Measurements from ENCODE around the gene MUTYH. TPM values are rescaled to one million over a fixed set of nuclear protein-coding genes. Genes with fewer than 3 reads are reported as not detected.

Gene MUTYH
- total and polyA plus RNA-seq, 2 of the 8 experiments (the other 6 are each of a cell fraction or from before 2014, with no cell fraction given) = 51.9 to 65.7 TPM

GRCh38 chr1:45386219-45386618, 46.0 kb upstream of the MUTYH start (continued):
- no peak for TF ChIP-seq SP4 (IDR thresholded peaks at IDR 0.05; ENCODE audit: low read length)
- TF ChIP-seq KDM1A (IDR thresholded peaks at IDR 0.05; ENCODE audit: borderline replicate concordance, low read length) = no peak
